Activated CD4-positive, CD25-positive, alpha-beta regulatory T cell treated with anti-CD3 and anti-CD28 coated beads, Interleukin-2, amount 50 U/mL, for 72 hours (primary cell): ENCODE results near the gene WDR90.

Experiments
- DNase-seq: peaks from one replicate; pipeline ENCODE4 v3.0.0; 2021

Gene WDR90

GRCh38 chr16:662095-662494 lies 12.9 kb downstream of the WDR90 start:
- no peak for DNase-seq

- no peak for DNase-seq
Measured at GRCh38 chr16:662597-662996, 13.4 kb downstream of the WDR90 start.

GRCh38 chr16:666572-666971 lies 17.4 kb downstream of the WDR90 start:
- DNase-seq = no peak

GRCh38 chr16:667113-667779 lies 18.1 kb downstream of the WDR90 start:
- DNase-seq = no peak

- DNase-seq = peak; percentile 97
Measured at GRCh38 chr16:667780-668518, 18.8 kb downstream of the WDR90 start, which contains the start of gene RHOT2. TSS of gene RHOT2 (plus strand) at chr16:668132. CDS start at chr16:668200, 68 bp downstream.

GRCh38 chr16:668519-669171 lies 19.5 kb downstream of the WDR90 start:
- no peak for DNase-seq

- no peak for DNase-seq
Measured at GRCh38 chr16:669666-670065, 20.5 kb downstream of the WDR90 start.

- no peak for DNase-seq
Measured at GRCh38 chr16:670485-671352, 21.6 kb downstream of the WDR90 start.

- DNase-seq = no peak
Measured at GRCh38 chr16:671353-672131, 22.4 kb downstream of the WDR90 start.

GRCh38 chr16:672371-672770 lies 23.2 kb downstream of the WDR90 start:
- no peak for DNase-seq

GRCh38 chr16:672851-673250 lies 23.7 kb downstream of the WDR90 start:
- no peak for DNase-seq

- no peak for DNase-seq
Measured at GRCh38 chr16:673399-673991, 24.3 kb downstream of the WDR90 start.

GRCh38 chr16:674214-674881 lies 25.2 kb downstream of the WDR90 start:
- no peak for DNase-seq

- no peak for DNase-seq
Measured at GRCh38 chr16:674968-675883, 26.1 kb downstream of the WDR90 start, which contains the start of gene RHBDL1. TSS of gene RHBDL1 (plus strand) at chr16:675671. CDS start at chr16:675791, 120 bp downstream.

- DNase-seq = no peak
Measured at GRCh38 chr16:675884-676564, 26.9 kb downstream of the WDR90 start.

- DNase-seq = no peak
Measured at GRCh38 chr16:676565-676902, 27.4 kb downstream of the WDR90 start.

GRCh38 chr16:676913-677312 lies 27.7 kb downstream of the WDR90 start:
- DNase-seq = no peak

- no peak for DNase-seq
Measured at GRCh38 chr16:677316-678190, 28.4 kb downstream of the WDR90 start.
